Measurements from ENCODE around the gene AGBL4.

AGBL4 gene

DNA sequence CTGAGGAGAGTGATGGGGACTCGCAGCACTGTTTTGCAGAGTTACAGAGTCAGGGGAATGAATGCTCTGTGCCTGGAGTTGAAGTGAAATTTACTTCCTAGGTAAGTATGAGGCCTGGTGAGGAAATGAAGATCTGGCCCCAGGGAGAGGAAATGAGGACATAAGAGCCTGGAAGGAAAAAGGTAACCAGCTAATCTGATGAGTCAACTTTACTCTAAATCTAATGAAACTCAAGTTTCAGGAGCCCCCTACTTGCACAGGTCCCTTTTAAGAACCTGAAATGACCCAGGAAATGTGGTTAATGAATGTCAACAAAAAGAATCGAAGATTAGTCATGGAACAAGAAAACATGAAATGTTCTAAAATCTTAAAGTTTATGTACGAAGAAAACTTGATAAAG is 599.0 kb downstream of the AGBL4 start:
- Histone ChIP-seq H3K27ac (ENCODE audit: low read depth, low read length) (no peak overlapping the region), H3K27me3 (ENCODE audit: control insufficient read depth in 1 of 2, insufficient read depth in 2 of 2, low read length in 2 of 2) (no peaks in the 10 kb centered on the region), H3K36me3 (ENCODE audit: insufficient read depth, low read length) (no peaks in the 10 kb centered on the region), H3K4me1 (ENCODE audit: insufficient read depth, low read length) (no peaks in the 10 kb centered on the region), H3K9ac (ENCODE audit: low read length) (no peak overlapping the region), H3K4me3 (ENCODE audit: low read depth in 1 of 2, low read length in 2 of 2) (no peak overlapping the region), H3K9me3 (ENCODE audit: low read length) (no peaks in the 10 kb centered on the region)

DNA sequence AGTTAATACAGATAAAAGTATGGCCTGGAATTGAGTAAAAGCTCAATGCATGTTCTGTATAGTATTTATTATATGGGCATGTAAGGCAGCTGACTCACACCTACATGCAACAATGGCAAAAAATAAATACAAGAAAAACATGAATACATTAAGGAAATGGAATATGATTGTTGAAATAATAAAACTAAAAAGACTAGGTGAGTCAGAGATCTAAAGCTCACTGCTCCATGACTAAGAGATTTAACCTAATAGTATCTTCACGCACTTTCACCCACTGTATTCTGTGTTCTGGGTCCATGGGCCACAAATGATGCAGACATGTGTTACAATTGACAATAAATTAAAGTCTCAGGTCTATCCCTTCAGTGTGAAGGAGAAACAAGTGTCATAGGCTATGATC is 607.0 kb downstream of the AGBL4 start:
- no peaks in the 10 kb centered on the region for H3K36me3 ChIP-seq (ENCODE audit: insufficient read depth, low read length)
- no peak overlapping the region for H3K27ac ChIP-seq (ENCODE audit: low read depth, low read length)
- H3K9ac ChIP-seq (ENCODE audit: low read length): no peak overlapping the region
- no peaks in the 10 kb centered on the region for H3K4me1 ChIP-seq (ENCODE audit: insufficient read depth, low read length)
- no peaks in the 10 kb centered on the region for H3K9me3 ChIP-seq (ENCODE audit: low read length)
- H3K27me3 ChIP-seq (ENCODE audit: control insufficient read depth in 1 of 2, insufficient read depth in 2 of 2, low read length in 2 of 2): no peaks in the 10 kb centered on the region
- H3K4me3 ChIP-seq (ENCODE audit: low read depth in 1 of 2, low read length in 2 of 2): no peak overlapping the region

DNA sequence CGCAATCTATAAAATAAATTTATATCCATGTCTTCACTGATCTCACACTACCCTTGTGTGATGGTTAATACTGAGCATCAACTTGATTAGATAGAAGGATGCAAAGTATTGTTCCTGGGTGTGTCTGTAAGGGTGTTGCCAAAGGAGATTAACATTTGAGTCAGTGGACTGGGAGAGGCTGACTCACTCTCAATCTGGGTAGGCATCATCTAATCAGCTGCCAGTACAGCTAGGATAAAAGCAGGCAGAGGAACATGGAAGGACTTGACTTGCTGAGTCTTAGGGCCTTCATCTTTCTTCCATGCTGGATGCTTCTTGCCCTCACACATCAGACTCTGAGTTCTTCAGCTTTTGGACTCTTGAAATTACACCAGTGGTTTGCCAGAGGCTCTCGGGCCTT is 615.4 kb downstream of the AGBL4 start:
- Histone ChIP-seq H3K9ac (ENCODE audit: low read length) (no peak overlapping the region), H3K36me3 (ENCODE audit: insufficient read depth, low read length) (no peaks in the 10 kb centered on the region), H3K4me3 (ENCODE audit: low read depth in 1 of 2, low read length in 2 of 2) (no peak overlapping the region), H3K4me1 (ENCODE audit: insufficient read depth, low read length) (no peaks in the 10 kb centered on the region), H3K27ac (ENCODE audit: low read depth, low read length) (no peak overlapping the region), H3K9me3 (ENCODE audit: low read length) (no peaks in the 10 kb centered on the region), H3K27me3 (ENCODE audit: control insufficient read depth in 1 of 2, insufficient read depth in 2 of 2, low read length in 2 of 2) (no peaks in the 10 kb centered on the region)

DNA sequence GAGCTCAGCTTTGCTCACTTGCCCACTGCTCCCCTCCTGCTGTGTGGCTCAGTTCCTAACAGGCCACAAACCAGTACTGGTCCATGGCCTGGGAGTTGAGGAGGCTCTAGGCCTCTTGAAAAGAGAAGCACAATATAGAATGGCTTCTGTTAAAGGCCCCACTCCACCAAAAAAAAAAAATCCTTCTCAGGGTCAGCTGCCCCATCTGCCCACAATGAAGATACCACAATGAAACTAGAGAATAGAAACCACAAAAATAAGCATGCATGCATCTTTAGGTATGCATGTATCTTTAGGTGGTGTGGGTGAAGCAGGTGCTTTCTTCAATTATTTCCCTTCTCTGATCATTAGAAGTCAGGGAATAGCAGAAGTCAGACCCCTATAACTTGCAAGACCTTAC is 626.7 kb downstream of the AGBL4 start:
- no peak overlapping the region for H3K4me3 ChIP-seq (ENCODE audit: low read depth in 1 of 2, low read length in 2 of 2)
- H3K36me3 ChIP-seq (ENCODE audit: insufficient read depth, low read length): no peaks in the 10 kb centered on the region
- no peaks in the 10 kb centered on the region for H3K27me3 ChIP-seq (ENCODE audit: control insufficient read depth in 1 of 2, insufficient read depth in 2 of 2, low read length in 2 of 2)
- H3K27ac ChIP-seq (ENCODE audit: low read depth, low read length): no peak overlapping the region
- no peaks in the 10 kb centered on the region for H3K9me3 ChIP-seq (ENCODE audit: low read length)
- no peak overlapping the region for H3K9ac ChIP-seq (ENCODE audit: low read length)
- H3K4me1 ChIP-seq (ENCODE audit: insufficient read depth, low read length): no peaks in the 10 kb centered on the region

DNA sequence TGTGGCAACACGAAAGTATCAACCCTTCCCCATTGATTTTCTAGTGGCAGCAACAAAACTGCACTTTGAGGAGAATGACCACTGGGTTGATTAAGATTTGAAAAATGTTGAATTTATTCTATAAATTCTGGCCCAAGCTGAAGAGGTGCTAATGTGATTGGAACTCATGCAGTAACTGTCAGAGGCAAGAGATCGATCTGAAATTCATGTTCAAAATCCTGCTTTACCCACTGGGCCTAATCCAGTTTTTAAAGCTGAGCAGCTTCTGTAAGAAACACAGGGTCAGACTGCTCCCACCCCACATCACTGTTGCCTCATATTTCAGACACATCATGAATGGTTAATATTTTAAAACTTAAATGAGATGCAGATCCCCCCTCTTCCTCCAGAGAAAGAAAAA is 629.6 kb downstream of the AGBL4 start:
- H3K9me3 ChIP-seq (ENCODE audit: low read length): no peaks in the 10 kb centered on the region
- H3K27ac ChIP-seq (ENCODE audit: low read depth, low read length): no peak overlapping the region
- no peak overlapping the region for H3K9ac ChIP-seq (ENCODE audit: low read length)
- H3K36me3 ChIP-seq (ENCODE audit: insufficient read depth, low read length): no peaks in the 10 kb centered on the region
- H3K4me1 ChIP-seq (ENCODE audit: insufficient read depth, low read length): no peaks in the 10 kb centered on the region
- H3K27me3 ChIP-seq (ENCODE audit: control insufficient read depth in 1 of 2, insufficient read depth in 2 of 2, low read length in 2 of 2): no peaks in the 10 kb centered on the region
- no peak overlapping the region for H3K4me3 ChIP-seq (ENCODE audit: low read depth in 1 of 2, low read length in 2 of 2)

DNA sequence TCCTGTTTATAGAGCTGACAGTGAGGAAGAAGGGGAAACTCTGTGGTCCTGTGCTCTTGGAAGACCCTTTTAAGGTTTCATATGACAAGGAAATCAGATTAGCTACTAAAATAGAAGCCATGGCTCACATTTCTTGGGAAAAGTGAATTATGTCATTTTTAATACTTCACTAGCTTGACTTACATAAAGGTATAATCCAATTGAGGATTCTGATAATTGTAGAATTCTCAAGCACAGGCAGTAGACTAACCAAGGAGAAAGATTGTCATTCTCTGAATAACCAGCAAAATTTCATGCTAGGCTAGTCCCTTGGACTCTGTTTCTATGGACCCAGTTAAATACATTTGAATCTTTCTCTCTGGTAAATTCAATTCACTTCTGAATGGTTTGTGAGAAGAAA is 634.1 kb downstream of the AGBL4 start:
- no peaks in the 10 kb centered on the region for H3K4me1 ChIP-seq (ENCODE audit: insufficient read depth, low read length)
- no peaks in the 10 kb centered on the region for H3K27me3 ChIP-seq (ENCODE audit: control insufficient read depth in 1 of 2, insufficient read depth in 2 of 2, low read length in 2 of 2)
- H3K36me3 ChIP-seq (ENCODE audit: insufficient read depth, low read length): no peaks in the 10 kb centered on the region
- H3K9me3 ChIP-seq (ENCODE audit: low read length): no peaks in the 10 kb centered on the region
- H3K4me3 ChIP-seq (ENCODE audit: low read depth in 1 of 2, low read length in 2 of 2): no peak overlapping the region
- no peak overlapping the region for H3K27ac ChIP-seq (ENCODE audit: low read depth, low read length)
- no peak overlapping the region for H3K9ac ChIP-seq (ENCODE audit: low read length)

DNA sequence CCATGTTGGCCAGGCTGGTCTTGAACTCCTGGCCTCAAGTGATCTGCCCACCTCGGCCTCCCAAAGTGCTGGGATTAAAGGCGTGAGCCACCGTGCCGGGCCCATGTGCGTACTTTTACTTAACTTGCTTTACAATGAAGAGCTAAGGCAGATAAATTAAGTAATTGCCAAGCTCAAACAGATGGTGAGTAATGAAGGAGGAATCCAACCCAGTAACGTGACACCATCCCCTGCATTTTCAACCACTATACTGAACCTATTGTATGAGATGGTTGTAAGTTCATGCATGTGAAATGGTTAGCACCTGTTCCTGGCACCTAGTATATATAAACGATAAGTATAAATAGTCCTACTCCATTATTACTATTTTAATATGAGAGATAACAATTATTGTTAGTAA is 659.1 kb downstream of the AGBL4 start:
- Histone ChIP-seq H3K4me3 (ENCODE audit: low read depth in 1 of 2, low read length in 2 of 2) (no peak overlapping the region), H3K27me3 (ENCODE audit: control insufficient read depth in 1 of 2, insufficient read depth in 2 of 2, low read length in 2 of 2) (no peaks in the 10 kb centered on the region), H3K9me3 (ENCODE audit: low read length) (no peaks in the 10 kb centered on the region), H3K27ac (ENCODE audit: low read depth, low read length) (no peak overlapping the region), H3K9ac (ENCODE audit: low read length) (no peak overlapping the region), H3K36me3 (ENCODE audit: insufficient read depth, low read length) (no peaks in the 10 kb centered on the region), H3K4me1 (ENCODE audit: insufficient read depth, low read length) (no peaks in the 10 kb centered on the region)

DNA sequence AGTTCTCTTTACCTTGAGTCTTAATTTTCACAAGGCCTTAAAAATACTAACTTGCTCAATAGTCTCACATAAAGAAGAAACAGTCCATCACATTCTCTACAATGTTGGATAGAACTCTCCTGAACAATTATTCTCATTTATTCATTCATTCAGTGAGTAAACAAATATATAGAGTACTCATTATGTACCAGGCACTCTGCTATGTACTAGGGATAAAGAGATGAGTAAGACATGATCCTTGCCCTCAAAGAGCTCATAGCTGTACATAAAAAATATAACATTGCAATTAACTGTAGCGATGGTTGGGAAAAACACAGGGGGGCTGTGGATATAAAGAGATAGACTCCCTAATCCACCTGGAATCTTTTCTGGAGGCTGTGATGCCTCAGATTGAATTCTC is 660.1 kb downstream of the AGBL4 start:
- H3K27ac ChIP-seq (ENCODE audit: low read depth, low read length): no peak overlapping the region
- H3K9me3 ChIP-seq (ENCODE audit: low read length): no peaks in the 10 kb centered on the region
- H3K9ac ChIP-seq (ENCODE audit: low read length): no peak overlapping the region
- H3K36me3 ChIP-seq (ENCODE audit: insufficient read depth, low read length): no peaks in the 10 kb centered on the region
- no peaks in the 10 kb centered on the region for H3K27me3 ChIP-seq (ENCODE audit: control insufficient read depth in 1 of 2, insufficient read depth in 2 of 2, low read length in 2 of 2)
- no peak overlapping the region for H3K4me3 ChIP-seq (ENCODE audit: low read depth in 1 of 2, low read length in 2 of 2)
- H3K4me1 ChIP-seq (ENCODE audit: insufficient read depth, low read length): no peaks in the 10 kb centered on the region

DNA sequence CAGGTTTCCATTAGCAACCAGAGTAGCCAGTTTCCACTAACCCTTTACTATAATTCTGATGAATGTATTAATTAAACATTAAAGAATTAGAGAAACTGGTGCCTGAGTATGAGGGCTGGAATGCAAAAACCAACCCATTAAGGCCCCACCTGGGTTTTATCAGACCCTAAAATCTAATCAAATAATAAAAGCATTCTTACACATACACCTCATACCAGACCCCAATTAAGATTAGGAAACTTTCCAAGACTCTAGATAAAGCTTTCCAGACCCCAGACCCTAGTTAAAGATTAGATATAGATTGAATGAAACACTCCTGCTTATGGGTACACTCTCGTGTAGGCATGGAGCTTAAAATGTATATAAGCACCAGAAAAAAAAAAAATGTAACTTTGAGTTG is 665.7 kb downstream of the AGBL4 start:
- H3K27me3 ChIP-seq (ENCODE audit: control insufficient read depth in 1 of 2, insufficient read depth in 2 of 2, low read length in 2 of 2): no peaks in the 10 kb centered on the region
- no peaks in the 10 kb centered on the region for H3K9me3 ChIP-seq (ENCODE audit: low read length)
- H3K4me1 ChIP-seq (ENCODE audit: insufficient read depth, low read length): no peaks in the 10 kb centered on the region
- H3K27ac ChIP-seq (ENCODE audit: low read depth, low read length): no peak overlapping the region
- no peaks in the 10 kb centered on the region for H3K36me3 ChIP-seq (ENCODE audit: insufficient read depth, low read length)
- no peak overlapping the region for H3K9ac ChIP-seq (ENCODE audit: low read length)
- H3K4me3 ChIP-seq (ENCODE audit: low read depth in 1 of 2, low read length in 2 of 2): no peak overlapping the region

DNA sequence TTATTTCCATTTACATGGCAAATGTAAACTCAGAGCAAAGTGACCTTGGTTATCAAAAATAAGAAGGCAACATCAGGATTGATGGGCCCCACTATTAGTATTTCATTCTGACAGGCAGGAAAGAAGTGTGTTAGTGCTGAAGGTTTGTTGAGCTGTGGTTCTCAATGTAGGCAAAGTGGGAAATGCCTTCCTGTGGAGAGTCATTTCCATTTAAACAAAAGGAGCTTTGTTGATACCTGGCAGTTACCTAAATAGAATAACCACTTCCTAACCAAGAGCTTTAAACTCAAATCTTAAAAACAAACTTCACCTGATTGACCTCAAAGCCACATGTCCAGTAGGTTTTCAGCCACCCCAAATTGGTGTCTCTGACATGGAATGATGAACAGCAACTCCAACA is 667.2 kb downstream of the AGBL4 start:
- no peak overlapping the region for H3K9ac ChIP-seq (ENCODE audit: low read length)
- no peak overlapping the region for H3K4me3 ChIP-seq (ENCODE audit: low read depth in 1 of 2, low read length in 2 of 2)
- H3K4me1 ChIP-seq (ENCODE audit: insufficient read depth, low read length): no peaks in the 10 kb centered on the region
- no peaks in the 10 kb centered on the region for H3K9me3 ChIP-seq (ENCODE audit: low read length)
- H3K27me3 ChIP-seq (ENCODE audit: control insufficient read depth in 1 of 2, insufficient read depth in 2 of 2, low read length in 2 of 2): no peaks in the 10 kb centered on the region
- no peak overlapping the region for H3K27ac ChIP-seq (ENCODE audit: low read depth, low read length)
- no peaks in the 10 kb centered on the region for H3K36me3 ChIP-seq (ENCODE audit: insufficient read depth, low read length)

DNA sequence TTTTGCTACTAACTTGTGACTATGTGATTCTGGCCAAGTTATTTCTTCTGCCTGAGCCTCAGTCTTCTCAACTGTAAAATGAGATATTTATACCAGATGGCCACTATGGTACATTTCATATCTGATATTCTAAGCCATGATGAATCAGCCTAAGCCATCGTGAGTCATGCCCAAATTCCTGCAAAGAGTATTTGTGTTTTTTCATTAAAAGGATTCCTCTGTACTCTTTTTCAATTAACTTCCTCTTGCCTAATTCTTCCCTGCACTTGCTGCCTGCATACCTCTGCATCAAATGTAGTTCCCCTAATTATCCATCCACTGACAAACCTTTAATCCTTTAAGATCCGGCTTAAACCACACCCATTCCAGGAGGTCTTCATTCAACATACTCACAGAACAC is 672.0 kb downstream of the AGBL4 start:
- Histone ChIP-seq H3K27me3 (ENCODE audit: control insufficient read depth in 1 of 2, insufficient read depth in 2 of 2, low read length in 2 of 2) (no peaks in the 10 kb centered on the region), H3K4me1 (ENCODE audit: insufficient read depth, low read length) (no peaks in the 10 kb centered on the region), H3K36me3 (ENCODE audit: insufficient read depth, low read length) (no peaks in the 10 kb centered on the region), H3K4me3 (ENCODE audit: low read depth in 1 of 2, low read length in 2 of 2) (no peak overlapping the region), H3K9ac (ENCODE audit: low read length) (no peak overlapping the region), H3K9me3 (ENCODE audit: low read length) (no peaks in the 10 kb centered on the region), H3K27ac (ENCODE audit: low read depth, low read length) (no peak overlapping the region)

DNA sequence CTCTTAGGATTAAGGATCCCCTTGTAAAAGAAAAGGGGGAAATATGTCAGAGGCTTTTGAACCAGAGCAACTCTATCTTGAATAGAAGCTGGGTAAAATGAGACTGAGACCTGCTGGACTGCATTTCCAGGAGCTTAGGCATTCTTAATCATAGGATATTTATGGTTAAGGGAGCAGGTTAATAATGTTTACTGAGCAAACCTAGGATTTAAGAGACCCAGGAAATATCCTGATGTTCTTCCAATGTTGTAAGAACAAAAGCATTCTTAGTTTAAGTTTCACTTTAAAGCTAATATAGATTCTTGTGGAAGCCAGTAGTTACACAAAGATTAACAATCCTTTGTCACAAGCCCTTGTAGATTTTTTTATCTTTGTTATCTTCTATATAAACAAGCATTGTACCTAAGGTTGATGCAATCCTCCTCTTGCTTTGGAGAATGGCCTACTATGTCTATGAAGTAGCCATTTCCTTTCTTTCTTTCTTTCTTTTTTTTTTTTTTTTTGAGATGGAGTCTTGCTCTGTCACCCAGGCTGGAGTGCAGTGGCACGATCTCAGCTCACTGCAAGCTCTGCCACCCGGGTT is 676.9 kb downstream of the AGBL4 start:
- no peaks in the 10 kb centered on the region for H3K9me3 ChIP-seq (ENCODE audit: low read length)
- H3K27me3 ChIP-seq (ENCODE audit: control insufficient read depth in 1 of 2, insufficient read depth in 2 of 2, low read length in 2 of 2): no peaks in the 10 kb centered on the region
- H3K27ac ChIP-seq (ENCODE audit: low read depth, low read length): no peak overlapping the region
- no peak overlapping the region for H3K4me3 ChIP-seq (ENCODE audit: low read depth in 1 of 2, low read length in 2 of 2)
- no peaks in the 10 kb centered on the region for H3K4me1 ChIP-seq (ENCODE audit: insufficient read depth, low read length)
- H3K9ac ChIP-seq (ENCODE audit: low read length): no peak overlapping the region
- H3K36me3 ChIP-seq (ENCODE audit: insufficient read depth, low read length): no peaks in the 10 kb centered on the region
